Panc1 (cell line): ENCODE data around the gene DMRT2. TPM values are rescaled to one million over a fixed set of nuclear protein-coding genes. Genes with fewer than 3 reads are reported as not detected.

Experiments
- ATAC-seq: fragments of 200-7000 bp; cut with Tn5 transposase; 2 replicates; pipeline ENCODE4 v1.9.1; 2020; ENCODE audit warnings: mild to moderate bottlenecking, moderate library complexity
- BruUV-seq: library from RNA; stranded (reverse); fragments of 400-500 nt; replicated peaks from 2 replicates; lab custom pipeline; 2021; lab: Mats Ljungman, UMichigan
- CTCF ChIA-PET: fragments of 300-600 bp; sonication (Branson Sonifier 250); formaldehyde crosslinking; loops from one replicate; lab custom pipeline; 2022; ENCODE audit warnings: antibody characterized with exemption; lab: Charles Lee
- POLR2A ChIA-PET: fragments of 300-600 bp; sonication (Branson Sonifier 250); formaldehyde crosslinking; loops from one replicate; lab custom pipeline; 2022; ENCODE audit warnings: antibody characterized with exemption; lab: Charles Lee
- DNase-seq: peaks from one replicate; pipeline ENCODE4 v3.0.0-alpha.2; 2010; ENCODE audit warnings: low read depth, low spot score
- H3K27ac ChIP-seq: 2 replicates; pipeline ENCODE4 v1.5.1; 2011; ENCODE audit warnings: mild to moderate bottlenecking, low read length, inconsistent platforms
- H3K27me3 ChIP-seq: fragments of 200-500 bp; sonication (Bioruptor generic); 2 replicates; pipeline ENCODE4 v1.6.0; 2014; ENCODE audit warnings: low read length, inconsistent platforms; ENCODE audit not compliant: control insufficient read depth, insufficient read depth
- H3K36me3 ChIP-seq: fragments of 200-500 bp; sonication (Bioruptor generic); 2 replicates; pipeline ENCODE4 v1.5.1; 2014; ENCODE audit warnings: inconsistent platforms, mild to moderate bottlenecking, low read length, moderate library complexity; ENCODE audit not compliant: control insufficient read depth, insufficient read depth
- H3K4me1 ChIP-seq: 2 replicates; pipeline ENCODE4 v1.5.1; 2011; ENCODE audit warnings: inconsistent platforms, mild to moderate bottlenecking, low read length, moderate library complexity; ENCODE audit not compliant: control insufficient read depth, insufficient read depth
- H3K4me3 ChIP-seq, 2 experiments: 2 replicates each; pipeline ENCODE4 v1.5.1; 2011 to 2012; ENCODE audit warnings: low read depth in 2 of 2, low read length in 2 of 2, mild to moderate bottlenecking in 2 of 2, inconsistent platforms in 1 of 2, moderate library complexity in 1 of 2
- H3K9me3 ChIP-seq: fragments of 200-500 bp; sonication (Bioruptor generic); 2 replicates; pipeline ENCODE4 v1.5.1; 2014; ENCODE audit warnings: low read depth, mild to moderate bottlenecking, inconsistent platforms, low read length, moderate library complexity; ENCODE audit not compliant: control insufficient read depth, insufficient read depth
- POLR2AphosphoS5 ChIP-seq: IDR thresholded peaks from 2 replicates; pipeline ENCODE4 v1.6.1; 2012; ENCODE audit warnings: mild to moderate bottlenecking, low read depth, low read length, moderate library complexity
- SIN3A ChIP-seq: IDR thresholded peaks from 2 replicates; pipeline ENCODE4 v1.6.1; 2012; ENCODE audit warnings: low read depth, mild to moderate bottlenecking, low read length, moderate library complexity, borderline replicate concordance; ENCODE audit not compliant: insufficient read depth
- TCF7L2 ChIP-seq: IDR thresholded peaks from 2 replicates; pipeline ENCODE4 v1.6.1; 2011; ENCODE audit warnings: mild to moderate bottlenecking, low read depth, low read length, inconsistent platforms
- in situ Hi-C: cut with HindIII; loops from 2 replicates; pipeline ENCODE4 v1.10.0; 2016; ENCODE audit warnings: low sequenced_read_pairs, low pct_unique_long_range_greater_than_20kb
- intact Hi-C: fragments of 100-400 bp; cut with micrococcal nuclease; formaldehyde crosslinking; loops from one replicate; pipeline ENCODE4 v1.10.0; 2022; ENCODE audit not compliant: unreplicated experiment
- total RNA-seq: library from RNA; stranded (reverse); gene quantifications from one replicate; pipeline ENCODE4 v1.2.1, GENCODE V29; 2021; ENCODE audit not compliant: unreplicated experiment
- TF ChIP-seq, protein P1 (sequence below): fragments of 450-650 bp; IDR thresholded peaks from 2 replicates; pipeline ENCODE4 v1.5.1; 2017; ENCODE audit warnings: mild to moderate bottlenecking
- TF ChIP-seq, protein P2 (sequence below), 2 experiments: IDR thresholded peaks; 2 replicates each; pipeline ENCODE4 v1.6.1; 2011 to 2012; ENCODE audit warnings: low read depth in 2 of 2, control low read depth in 1 of 2, low read length in 1 of 2, mild to moderate bottlenecking in 1 of 2, moderate library complexity in 1 of 2; ENCODE audit not compliant: insufficient read depth in 1 of 2

DMRT2 gene
- total RNA-seq, 1 experiment from 2014 or later: not detected

DNA sequence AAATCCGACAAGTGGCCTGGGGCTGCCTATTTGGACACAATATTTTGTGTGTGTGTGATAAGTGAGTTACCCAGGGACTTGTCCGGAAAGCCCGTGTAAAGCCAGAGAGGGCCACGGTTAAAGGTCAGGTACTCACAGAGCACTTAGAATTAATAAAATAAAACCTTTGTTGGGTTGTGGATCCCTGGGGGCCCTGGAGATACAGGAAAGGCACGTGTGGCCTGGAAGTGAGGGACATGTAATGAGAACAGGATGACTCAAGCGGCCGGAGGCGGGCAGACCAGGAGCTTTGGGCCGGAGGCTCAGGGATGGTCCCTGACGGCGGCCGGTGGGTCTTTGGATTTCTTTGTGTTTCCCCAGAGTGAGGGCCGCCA is 1.0 kb downstream of the DMRT2 start:
- ChIA-PET CTCF (no interaction called here), POLR2A (no interaction called here)
- no peak for DNase-seq
- H3K27me3 ChIP-seq: no peaks in the 10 kb centered on the region
- H3K4me3 ChIP-seq: no peak overlapping the region
- no peaks in the 10 kb centered on the region for H3K4me1 ChIP-seq
- no peaks in the 10 kb centered on the region for H3K36me3 ChIP-seq
- no TSS peak for BruUV-seq
- in situ Hi-C loops (no loop called here), intact Hi-C loops (no loop called here)
- ATAC-seq: no peak
- TF ChIP-seq, protein P1, sequence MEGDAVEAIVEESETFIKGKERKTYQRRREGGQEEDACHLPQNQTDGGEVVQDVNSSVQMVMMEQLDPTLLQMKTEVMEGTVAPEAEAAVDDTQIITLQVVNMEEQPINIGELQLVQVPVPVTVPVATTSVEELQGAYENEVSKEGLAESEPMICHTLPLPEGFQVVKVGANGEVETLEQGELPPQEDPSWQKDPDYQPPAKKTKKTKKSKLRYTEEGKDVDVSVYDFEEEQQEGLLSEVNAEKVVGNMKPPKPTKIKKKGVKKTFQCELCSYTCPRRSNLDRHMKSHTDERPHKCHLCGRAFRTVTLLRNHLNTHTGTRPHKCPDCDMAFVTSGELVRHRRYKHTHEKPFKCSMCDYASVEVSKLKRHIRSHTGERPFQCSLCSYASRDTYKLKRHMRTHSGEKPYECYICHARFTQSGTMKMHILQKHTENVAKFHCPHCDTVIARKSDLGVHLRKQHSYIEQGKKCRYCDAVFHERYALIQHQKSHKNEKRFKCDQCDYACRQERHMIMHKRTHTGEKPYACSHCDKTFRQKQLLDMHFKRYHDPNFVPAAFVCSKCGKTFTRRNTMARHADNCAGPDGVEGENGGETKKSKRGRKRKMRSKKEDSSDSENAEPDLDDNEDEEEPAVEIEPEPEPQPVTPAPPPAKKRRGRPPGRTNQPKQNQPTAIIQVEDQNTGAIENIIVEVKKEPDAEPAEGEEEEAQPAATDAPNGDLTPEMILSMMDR: no peak
- TF ChIP-seq SIN3A (no peak), POLR2AphosphoS5 (no peak), TCF7L2 (no peak)
- TF ChIP-seq, protein P2, sequence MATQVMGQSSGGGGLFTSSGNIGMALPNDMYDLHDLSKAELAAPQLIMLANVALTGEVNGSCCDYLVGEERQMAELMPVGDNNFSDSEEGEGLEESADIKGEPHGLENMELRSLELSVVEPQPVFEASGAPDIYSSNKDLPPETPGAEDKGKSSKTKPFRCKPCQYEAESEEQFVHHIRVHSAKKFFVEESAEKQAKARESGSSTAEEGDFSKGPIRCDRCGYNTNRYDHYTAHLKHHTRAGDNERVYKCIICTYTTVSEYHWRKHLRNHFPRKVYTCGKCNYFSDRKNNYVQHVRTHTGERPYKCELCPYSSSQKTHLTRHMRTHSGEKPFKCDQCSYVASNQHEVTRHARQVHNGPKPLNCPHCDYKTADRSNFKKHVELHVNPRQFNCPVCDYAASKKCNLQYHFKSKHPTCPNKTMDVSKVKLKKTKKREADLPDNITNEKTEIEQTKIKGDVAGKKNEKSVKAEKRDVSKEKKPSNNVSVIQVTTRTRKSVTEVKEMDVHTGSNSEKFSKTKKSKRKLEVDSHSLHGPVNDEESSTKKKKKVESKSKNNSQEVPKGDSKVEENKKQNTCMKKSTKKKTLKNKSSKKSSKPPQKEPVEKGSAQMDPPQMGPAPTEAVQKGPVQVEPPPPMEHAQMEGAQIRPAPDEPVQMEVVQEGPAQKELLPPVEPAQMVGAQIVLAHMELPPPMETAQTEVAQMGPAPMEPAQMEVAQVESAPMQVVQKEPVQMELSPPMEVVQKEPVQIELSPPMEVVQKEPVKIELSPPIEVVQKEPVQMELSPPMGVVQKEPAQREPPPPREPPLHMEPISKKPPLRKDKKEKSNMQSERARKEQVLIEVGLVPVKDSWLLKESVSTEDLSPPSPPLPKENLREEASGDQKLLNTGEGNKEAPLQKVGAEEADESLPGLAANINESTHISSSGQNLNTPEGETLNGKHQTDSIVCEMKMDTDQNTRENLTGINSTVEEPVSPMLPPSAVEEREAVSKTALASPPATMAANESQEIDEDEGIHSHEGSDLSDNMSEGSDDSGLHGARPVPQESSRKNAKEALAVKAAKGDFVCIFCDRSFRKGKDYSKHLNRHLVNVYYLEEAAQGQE (IDR thresholded peaks at IDR 0.05; ENCODE audit: insufficient read depth in 1 of 2, low read depth in 2 of 2, low read length in 1 of 2): no peak
- H3K27ac ChIP-seq: no peak overlapping the region
- H3K9me3 ChIP-seq: no peaks in the 10 kb centered on the region

DNA sequence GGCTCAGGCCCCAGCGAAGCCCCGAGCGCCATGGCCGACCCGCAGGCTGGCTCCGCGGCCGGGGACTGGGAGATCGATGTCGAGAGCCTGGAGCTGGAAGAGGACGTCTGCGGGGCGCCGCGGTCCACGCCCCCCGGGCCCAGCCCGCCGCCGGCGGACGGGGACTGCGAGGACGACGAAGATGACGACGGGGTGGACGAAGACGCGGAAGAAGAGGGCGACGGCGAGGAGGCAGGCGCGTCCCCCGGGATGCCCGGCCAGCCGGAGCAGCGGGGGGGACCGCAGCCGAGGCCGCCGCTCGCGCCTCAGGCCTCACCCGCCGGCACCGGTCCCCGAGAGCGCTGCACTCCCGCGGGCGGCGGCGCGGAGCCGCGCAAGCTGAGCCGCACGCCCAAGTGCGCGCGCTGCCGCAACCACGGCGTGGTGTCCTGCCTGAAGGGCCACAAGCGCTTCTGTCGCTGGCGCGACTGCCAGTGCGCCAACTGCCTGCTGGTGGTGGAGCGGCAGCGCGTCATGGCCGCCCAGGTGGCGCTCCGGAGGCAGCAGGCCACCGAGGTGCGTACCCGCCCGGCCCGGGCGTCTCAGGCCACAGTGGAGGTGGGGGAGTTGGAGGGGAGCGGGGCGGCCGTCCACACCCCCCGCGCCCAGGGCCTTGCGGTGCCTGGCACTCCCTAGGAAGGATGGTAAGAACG is 1.6 kb downstream of the DMRT2 start:
- in situ Hi-C loops (no loop called here), intact Hi-C loops (no loop called here)
- Histone ChIP-seq H3K27ac (no peak overlapping the region), H3K27me3 (no peaks in the 10 kb centered on the region), H3K9me3 (no peaks in the 10 kb centered on the region), H3K36me3 (no peaks in the 10 kb centered on the region), H3K4me3 (no peak overlapping the region), H3K4me1 (no peaks in the 10 kb centered on the region)
- DNase-seq (no peak), ATAC-seq (no peak)
- no TSS peak for BruUV-seq
- ChIA-PET POLR2A (no interaction called here), CTCF (no interaction called here)
- TF ChIP-seq, protein P2 (IDR thresholded peaks at IDR 0.05; ENCODE audit: insufficient read depth in 1 of 2, low read depth in 2 of 2, low read length in 1 of 2): no peak
- TF ChIP-seq TCF7L2: no peak
- no peak for TF ChIP-seq POLR2AphosphoS5
- TF ChIP-seq, protein P1: no peak
- no peak for TF ChIP-seq SIN3A
